ENCODE measurements around the gene ARHGAP21.

Gene ARHGAP21

GRCh38 chr10:24722676-24723385 is 856 bp downstream of the ARHGAP21 start:
- peak; percentile 16 for DNase-seq (ENCODE audit: low read depth)

GRCh38 chr10:24722131-24722675 is 1.5 kb downstream of the ARHGAP21 start:
- no peak for DNase-seq (ENCODE audit: low read depth)

- no peak for DNase-seq (ENCODE audit: low read depth)
These were observed 2.2 kb downstream of the ARHGAP21 start for GRCh38 chr10:24721229-24722106.

- no peak for DNase-seq (ENCODE audit: low read depth)
These were observed 3.6 kb downstream of the ARHGAP21 start for GRCh38 chr10:24720096-24720495.

DNA sequence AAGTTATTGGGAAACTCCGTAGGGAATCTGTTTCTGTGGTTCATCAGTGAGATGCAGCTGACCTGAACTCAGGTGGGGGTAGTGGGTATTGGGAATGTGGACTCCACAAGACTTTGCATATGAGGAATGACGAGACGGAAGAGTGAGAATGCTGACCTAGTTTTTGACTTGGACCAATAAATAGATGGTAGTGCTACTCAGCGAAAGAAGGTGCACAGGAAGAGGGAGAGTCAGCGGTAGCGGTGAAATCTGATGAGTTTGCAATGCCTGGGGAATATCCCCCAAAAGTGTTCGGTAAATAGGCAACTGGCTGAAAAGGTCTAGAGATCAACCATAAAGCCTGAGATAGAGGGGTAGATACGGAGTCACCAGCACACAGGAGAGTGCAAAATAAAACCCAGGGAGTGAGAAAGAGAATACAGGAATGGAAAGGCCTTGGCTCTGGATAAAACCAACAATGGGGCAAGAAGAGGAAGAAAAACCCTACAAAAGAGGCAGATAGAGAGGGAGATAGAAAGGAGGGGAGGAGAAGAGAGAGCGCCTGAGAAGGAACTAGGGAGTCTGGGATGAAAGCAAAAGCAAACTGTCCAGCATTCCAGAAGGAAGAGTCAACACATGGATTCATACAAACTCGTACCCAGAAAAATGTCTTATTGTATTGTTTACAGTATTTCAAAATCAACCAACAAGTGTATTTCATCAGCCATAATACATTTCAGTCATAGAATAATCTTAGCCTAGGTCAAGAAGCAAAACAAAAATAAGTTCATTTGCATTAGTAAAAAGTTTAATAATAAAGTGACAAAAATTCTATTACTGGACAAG is 5.4 kb downstream of the ARHGAP21 start:
- DNase-seq (ENCODE audit: low read depth) = no peak

GRCh38 chr10:24716295-24716694 is 7.4 kb downstream of the ARHGAP21 start:
- no peak for DNase-seq (ENCODE audit: low read depth)

- no peak for DNase-seq (ENCODE audit: low read depth)
These were observed 8.4 kb downstream of the ARHGAP21 start for GRCh38 chr10:24715246-24715769.

DNA sequence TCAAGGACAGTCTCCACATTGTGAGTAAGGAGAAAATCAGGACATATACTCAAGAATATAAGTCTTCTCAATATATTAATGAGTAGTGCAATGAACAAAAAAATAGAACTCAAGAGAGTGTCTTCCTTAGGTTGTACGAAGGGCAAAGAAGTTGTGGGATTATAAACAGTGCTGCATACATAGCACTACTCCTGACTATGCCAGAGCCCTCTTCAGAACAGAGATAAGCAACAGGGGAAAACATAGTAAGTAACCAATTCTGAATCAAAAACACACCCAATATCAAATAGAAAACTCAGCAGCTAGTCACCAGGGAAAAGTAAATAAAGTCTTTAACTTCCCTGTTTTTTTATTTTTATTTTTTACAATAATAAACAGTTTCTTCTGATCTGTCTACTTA is 10.6 kb downstream of the ARHGAP21 start:
- no peak for DNase-seq (ENCODE audit: low read depth)

- no peak for DNase-seq (ENCODE audit: low read depth)
These were observed 12.2 kb downstream of the ARHGAP21 start for GRCh38 chr10:24711465-24711864.

DNA sequence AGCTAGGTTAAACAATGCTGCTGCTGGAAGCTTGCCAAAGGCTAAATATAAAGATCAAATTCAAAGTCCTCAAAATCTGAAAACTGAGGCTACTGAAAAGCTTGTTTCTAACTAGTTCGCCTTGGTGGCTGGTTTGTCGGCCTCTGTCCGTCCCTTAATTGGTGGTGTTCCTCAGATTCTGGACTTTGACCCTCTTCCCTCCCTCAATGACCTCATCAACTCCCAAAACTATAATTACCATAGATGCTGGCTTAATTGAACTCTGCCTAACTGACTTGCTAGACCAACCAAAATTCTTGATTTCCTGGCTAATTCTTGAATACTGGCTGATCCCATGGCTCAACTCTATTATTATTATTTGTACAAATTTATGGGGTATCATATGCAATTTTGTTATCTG is 15.6 kb downstream of the ARHGAP21 start:
- DNase-seq (ENCODE audit: low read depth) = no peak

DNA sequence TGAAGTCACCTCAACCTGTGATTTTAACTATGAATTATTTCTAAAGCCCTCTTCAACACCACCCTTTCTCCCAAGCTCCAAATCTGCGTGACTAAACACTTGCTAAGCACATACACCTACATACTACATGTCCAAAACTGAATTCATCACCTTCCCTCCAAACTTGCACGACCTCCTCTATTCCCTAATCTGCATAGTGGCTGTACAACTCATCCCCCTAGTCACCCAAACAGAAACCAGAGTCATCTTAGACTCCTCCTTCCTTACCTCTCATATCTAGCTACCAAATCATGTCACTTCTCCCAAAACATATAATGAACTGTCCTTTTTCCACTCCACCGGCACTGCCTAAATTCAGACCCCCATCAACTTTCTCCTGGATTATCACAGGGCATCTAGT is 16.2 kb downstream of the ARHGAP21 start:
- no peak for DNase-seq (ENCODE audit: low read depth)

- DNase-seq (ENCODE audit: low read depth) = no peak
These were observed 17.1 kb downstream of the ARHGAP21 start for GRCh38 chr10:24706479-24707118.

DNA sequence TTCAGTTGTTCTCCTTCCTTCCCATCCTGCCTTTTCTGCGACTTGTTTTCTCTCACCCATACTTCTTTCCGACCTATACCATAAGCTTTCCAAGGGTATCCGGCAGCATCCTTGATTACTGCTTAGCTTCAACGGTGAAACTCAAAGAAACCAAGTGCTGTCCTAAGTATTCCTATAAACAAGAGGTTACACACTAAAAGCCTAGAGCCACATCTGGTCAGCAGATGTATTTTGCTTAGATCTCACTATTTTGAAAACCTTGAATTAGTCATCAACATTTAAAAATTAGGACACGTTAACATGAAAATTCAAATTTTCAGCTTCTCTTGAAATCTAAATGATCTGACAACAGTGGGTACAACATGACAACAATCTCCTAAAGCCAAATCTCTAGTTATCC is 20.0 kb downstream of the ARHGAP21 start:
- no peak for DNase-seq (ENCODE audit: low read depth)

GRCh38 chr10:24701447-24701846 is 22.2 kb downstream of the ARHGAP21 start:
- no peak for DNase-seq (ENCODE audit: low read depth)

GRCh38 chr10:24700948-24701347 is 22.7 kb downstream of the ARHGAP21 start:
- no peak for DNase-seq (ENCODE audit: low read depth)

DNA sequence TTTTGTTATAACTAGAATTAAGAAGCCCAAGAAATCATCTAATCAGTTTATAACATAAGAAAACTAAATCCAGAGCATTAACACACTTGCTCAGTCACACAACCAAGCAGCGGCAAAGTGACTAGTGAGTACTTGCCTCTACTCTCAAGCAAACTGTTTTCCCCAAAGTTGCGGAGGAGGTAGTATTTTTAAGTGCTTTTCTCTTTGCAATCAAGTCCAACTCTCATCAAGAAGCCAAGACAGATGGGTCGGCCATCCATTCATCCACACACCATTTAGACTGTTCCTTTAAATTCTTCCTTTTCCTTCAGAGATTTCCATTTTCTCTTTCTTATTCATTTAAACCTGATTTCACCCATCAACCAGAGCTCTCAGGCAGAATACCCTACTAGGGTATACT is 25.4 kb downstream of the ARHGAP21 start:
- DNase-seq (ENCODE audit: low read depth) = no peak

GRCh38 chr10:24697080-24697479 is 26.6 kb downstream of the ARHGAP21 start:
- DNase-seq (ENCODE audit: low read depth) = no peak

DNA sequence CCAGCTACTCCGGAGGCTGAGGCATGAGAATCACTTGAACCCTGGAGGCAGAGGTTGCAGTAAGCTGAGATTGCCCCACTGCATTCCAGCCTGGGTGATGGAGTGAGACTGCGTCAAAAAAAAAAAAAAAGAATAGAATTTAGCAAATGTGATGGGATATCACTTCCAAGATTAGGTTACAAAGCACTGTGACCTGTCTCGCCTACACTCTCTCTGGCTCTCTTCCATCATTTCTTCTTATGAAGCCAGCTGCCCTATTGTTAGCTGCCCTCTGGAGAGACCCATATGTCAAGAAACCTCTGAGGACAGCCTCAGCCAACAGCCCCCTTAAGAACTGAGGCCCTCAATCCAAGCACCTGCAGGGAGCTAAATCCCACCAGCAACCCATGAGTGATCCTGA is 28.2 kb downstream of the ARHGAP21 start:
- DNase-seq (ENCODE audit: low read depth) = no peak

DNA sequence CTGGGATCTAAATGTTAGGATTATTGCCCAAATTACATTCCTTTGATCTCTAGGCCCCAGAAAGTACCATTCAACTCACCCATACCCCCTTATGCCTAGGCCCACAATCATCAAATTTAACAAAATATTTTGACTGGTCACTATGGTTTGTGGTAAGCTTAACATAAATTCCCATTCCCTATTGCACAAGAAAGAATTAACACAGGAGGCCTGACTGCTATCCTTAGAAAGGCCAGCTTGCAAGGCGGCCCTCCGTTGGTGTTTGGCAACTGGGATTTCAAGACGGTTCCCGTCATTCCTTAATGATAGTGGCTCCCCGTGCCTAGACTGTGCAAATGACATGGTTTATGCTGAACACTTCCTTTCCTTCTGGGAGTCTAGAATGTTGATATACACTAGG is 29.6 kb downstream of the ARHGAP21 start:
- DNase-seq (ENCODE audit: low read depth) = no peak

DNA sequence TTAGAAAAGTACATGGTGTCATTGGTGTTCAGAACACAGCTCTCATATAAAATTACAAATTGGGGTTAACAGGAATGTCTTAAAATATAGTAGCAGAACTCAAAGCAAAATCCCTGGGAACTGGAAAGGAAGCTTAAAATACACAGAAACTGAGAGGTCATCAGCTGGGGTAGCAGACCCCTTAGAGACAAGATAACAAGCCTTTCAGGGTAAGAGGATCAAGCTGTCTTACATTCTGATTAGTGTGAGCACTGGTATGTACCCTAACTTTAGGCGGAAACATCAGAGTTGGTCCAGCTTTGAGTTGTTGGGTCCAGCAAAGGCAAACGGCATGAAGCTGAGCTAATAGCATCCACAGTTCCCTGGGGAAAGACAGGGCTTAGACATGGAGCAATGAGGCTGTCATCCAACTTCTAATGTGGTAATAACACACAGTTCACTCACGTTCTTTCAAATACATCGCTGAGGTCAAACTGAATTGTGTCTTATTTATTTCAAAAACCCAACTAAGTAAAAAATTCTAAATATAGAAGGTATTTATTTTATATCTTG is 32.6 kb downstream of the ARHGAP21 start:
- DNase-seq (ENCODE audit: low read depth) = no peak

DNA sequence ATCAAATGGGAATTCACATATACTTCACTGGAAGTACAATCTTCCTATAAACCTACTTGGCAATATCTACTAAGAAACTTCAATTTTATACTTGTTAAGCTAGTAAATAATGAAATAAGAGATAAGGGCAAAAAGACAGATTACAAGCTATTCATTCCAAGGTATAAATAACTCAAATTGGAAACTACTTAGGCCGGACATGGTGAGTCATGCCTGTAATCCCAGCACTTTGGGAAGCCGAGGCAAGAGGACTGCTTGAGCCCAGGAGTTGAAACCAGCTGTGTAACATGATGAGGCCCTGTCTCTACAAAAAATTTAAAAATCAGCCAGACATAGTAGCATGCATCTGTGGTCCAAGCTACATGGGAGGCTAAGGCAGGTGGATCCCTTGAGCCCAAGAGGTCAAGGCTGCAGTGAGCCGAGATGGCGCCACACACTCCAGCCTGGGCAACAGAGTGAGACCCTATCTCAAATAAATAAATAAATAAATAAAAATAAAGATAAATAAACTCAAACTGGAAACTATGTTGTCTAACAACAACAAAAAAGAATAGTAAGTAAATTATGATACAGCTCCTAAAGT is 37.6 kb downstream of the ARHGAP21 start:
- DNase-seq (ENCODE audit: low read depth) = no peak

Measured in activated gamma-delta T cell treated with anti-CD3 and anti-CD28 coated beads, Interleukin-2, amount 50 U/mL, for 16 hours (primary cell).